CD1c-positive myeloid dendritic cell (primary cell): ENCODE data around the gene SPG11.

ENCODE experiments used
- DNase-seq: peaks from one replicate; pipeline ENCODE4 v3.0.0-alpha.2; 2016; ENCODE audit errors: extremely low spot score

The SPG11 gene

GRCh38 chr15:44519537-44519936, 143.9 kb downstream of the SPG11 start:
- DNase-seq = no peak

DNA sequence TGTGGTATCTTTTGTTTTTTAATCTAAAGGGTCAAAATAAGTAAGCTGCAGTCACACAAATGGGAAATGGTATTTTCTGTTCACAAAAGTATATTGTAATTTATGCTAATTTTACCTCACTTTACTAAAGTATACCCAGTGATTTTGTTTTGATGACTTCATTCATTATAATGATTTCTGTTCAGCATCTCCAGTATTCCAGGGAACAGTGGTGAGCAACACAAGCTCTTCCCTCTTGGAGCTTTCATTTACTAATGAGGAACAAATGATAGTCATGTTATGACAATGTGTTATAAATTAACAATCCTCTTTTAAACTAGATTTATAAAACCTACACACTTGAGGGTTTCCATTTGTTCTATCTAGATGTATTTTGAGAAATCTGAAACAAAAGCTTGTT, 147.0 kb downstream of the SPG11 start:
- DNase-seq = no peak
